Measurements from ENCODE around the gene IL6ST. TPM values are rescaled to one million over a fixed set of nuclear protein-coding genes. Genes with fewer than 3 reads are reported as not detected.

Gene IL6ST
- total RNA-seq, 1 donor from 2014 or later = 32.0 TPM

DNA sequence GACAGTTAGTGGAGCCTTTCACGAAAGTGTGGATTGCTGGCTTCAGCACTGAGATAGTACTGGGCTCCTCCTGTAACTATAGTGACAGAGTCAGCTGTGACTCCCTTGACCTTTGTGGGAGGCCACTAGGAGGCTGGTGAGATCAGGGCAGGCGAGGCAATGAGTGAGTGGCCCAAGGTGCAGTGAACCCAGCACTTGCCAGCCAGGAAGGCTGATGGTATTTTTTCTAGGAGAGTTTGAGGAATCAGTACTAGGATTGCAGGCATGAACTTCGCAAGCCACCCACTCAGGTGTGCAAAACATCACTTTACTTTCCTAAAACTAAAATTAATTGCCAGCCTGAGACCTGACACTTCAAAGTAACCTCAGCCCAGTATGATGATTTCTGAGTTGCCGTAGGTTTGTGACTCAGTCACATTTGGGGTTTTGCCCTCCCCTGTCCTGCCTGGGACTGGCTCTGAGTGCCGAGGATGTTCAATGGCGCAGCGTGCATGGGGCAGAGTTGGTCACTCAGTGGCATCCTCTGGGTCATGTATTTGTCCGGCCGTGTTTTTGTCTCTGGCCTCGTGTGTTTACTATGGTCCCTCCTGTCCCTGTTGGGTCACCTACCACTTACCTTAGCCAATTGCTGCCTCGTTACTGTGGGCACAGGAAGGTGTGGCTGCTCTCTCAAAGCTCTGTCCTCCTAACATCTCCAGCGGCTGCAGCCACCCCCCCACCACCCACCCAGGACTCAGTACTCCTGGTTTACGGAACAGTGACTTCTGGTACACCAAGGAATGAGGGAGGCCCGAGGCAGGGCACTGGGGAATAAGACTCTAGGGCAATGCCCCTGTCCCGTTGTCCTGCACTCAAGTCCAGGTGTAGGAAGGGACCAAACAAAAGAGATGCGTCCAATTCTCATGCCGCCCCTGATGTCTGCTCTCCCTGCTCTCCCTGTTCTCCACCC is 76.4 kb downstream of the IL6ST start:
- no peak for DNase-seq

DNA sequence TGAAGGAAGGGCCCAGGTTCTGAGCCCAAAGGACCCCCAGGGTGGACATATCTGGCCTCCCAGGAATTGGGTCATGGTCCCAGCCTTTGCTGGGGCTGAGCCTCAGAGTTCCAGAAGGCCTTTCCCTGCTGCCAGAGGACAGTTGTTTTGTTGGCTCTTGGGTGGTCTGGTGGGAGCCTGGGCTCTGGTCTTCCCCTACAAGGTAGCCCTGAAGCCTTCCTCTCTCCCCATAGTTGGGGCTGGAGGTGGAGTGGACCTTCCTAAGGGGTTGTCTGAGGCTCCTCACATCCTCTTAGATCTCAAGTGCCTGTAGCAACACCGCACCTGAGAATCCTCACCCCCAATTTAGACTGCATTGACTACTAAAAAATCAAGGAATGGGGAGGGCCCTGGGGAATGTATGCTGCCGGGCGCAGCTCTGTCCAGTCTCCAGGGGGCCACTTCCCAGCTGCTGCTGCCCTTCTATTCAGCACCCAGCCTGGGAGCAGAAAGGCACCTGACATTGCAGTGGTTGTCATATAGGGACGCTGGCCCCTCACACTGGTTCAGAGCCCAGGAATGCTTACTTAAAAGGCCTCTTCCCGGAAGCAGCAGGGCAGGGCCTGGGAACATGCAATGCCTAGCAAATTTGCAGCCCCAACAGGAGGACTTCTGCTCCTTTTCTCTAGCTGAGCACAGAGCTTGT is 77.2 kb downstream of the IL6ST start:
- DNase-seq = no peak

DNA sequence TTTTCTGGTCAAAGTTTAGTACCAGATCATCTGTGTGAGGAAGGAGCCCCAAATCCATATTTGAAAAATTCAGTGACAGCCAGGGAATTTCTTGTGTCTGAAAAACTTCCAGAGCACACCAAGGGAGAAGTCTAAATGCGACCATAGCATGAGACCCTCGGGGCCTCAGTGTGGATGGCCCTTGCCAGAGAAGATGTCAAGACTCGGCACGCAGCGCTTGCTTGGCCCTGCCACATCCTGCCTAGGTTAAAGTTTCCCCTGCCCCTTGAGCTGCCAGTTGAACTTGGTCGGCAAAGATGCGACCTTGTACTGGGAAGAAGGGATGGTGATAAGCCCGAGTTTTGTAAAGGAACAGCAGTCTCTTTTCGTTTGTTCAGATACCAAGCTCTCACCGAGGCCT is 77.8 kb downstream of the IL6ST start:
- DNase-seq = no peak

DNA sequence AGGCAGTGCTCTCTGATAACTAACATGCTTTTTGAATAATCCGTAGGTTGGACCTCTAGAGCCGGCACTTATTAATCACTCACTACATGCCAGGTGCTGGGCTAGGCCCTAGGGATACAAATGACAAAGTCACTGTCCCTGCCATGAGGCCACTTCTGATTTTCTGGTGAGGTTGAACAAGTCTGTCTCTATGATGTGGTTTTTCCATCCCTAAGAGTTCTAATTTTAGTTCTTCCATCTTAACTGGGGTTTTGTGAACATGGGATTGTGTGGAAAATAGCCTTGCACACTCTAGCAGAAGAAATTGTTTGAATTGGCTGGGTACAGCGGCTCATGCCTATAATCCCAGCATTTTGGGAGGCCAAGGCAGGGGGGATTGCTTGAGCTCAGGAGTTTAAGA is 79.0 kb downstream of the IL6ST start:
- DNase-seq = no peak

DNA sequence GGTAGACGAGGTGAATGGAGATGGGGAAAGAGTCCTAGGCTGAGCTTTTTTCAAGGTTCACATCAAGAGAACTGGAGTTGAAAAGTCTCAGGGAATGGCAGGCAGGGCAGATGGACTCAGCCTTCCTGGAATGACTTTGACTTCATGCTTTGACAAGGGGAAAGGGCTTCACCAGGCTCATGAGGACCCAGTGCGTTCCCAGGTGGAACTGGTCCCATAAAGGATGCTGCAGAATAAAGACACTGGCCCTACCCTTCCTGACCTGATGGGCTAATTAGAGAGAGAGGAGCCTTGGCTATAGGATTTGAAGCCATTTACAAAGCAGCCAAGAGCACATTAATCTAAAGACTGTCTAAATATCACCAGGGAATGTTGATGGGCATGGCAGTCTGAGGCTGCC is 79.8 kb downstream of the IL6ST start:
- no peak for DNase-seq

DNA sequence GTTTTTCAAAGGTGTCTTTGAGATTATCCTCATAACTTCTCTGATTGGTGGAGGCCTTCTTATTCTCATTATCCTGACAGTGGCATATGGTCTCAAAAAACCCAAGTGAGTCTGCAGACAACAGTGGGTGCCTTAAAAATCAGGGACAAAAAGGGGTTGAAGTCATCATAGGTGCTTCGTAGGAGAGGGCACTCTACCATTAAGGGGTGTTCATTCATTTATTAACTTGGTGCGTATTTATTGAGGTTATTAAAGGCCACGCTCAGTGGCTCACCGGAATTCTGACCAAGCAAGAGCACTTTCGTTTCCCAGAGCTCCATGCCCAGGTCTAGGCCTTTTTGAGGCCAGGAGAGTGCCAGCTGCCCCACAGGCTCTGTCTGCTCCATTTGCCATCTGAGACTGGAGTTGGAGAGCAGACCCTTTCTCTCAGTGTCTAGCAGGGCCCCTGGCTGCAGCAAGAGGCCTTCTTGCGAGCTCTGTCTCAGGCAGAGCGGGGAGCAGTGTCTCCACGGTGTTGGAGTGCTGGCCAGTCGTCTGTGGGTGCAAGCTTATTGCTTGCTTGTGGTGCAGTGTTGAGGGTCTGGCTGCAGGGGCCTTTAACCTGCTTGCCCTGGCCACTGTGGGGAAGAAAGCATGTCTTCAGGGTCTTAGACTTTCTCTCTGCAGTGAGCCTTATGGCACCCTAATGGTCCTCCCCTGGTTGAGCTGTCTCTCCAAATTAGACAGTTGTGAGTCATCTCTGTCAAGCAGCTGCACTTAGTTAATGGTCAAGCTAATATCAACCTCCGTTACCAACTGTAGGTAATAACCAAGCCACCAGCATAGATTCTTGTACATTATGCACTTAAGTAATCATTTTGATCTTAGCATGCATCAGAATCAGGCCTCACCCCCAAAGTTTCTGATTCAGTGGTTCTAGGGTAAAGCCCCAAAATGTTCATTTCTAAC is 81.0 kb downstream of the IL6ST start:
- DNase-seq = no peak

DNA sequence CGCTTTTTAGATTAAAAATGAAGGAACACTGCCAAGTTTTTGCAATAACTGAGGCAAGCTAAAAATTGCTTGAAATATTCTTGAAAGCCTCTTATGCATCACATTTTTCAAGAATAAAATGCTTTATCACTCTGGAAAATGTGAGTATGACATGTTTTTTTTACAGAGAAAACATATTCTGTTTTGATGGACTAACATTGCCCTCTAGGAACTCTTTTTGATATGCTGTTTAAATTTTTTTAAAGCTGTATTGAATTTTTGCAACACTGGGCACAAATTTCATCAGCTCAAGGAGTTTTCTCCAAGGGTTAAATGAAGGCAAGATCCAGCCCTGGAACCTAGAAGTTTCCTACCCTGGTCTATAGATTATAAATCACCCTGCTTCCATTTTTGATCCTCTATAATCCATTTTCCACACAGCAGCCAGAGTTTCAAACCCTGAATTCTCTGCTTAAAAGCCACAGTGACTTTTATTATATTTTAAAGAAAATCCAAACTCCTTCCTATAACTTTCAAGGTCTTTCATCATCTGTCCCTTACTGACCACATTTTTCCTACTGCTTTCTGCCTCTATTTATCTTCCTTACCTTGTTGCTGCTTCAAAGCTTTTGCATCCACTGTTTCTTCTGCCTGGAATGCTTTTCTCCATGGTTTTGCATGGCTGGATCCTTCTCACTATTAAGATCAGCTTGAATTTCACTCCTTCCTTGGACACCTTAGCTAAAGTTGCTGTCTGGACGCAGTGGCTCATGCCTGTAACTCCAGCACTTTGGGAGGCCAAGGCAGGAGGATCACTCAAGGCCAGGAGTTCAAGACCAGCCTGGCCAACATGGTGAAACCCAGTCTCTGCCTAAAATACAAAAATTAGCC is 82.7 kb downstream of the IL6ST start:
- no peak for DNase-seq

DNA sequence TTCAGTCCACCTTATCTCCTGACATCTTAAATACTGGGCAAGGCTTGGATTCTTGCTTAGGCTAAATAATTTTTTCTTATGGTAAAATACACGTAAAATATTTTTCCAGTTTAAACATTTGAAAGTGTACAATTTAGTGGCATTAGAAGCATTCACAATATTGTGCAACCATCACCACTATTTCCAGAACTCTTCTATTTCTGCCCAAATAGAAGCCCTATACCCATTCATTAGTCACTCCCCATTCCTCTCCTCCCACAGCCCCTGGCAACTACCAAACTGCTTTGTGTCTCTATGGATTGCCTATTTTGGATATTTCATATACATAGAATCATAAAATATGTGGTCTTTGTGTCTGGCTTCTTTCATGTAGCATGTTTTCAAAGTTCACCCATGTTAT is 86.0 kb downstream of the IL6ST start:
- no peak for DNase-seq

DNA sequence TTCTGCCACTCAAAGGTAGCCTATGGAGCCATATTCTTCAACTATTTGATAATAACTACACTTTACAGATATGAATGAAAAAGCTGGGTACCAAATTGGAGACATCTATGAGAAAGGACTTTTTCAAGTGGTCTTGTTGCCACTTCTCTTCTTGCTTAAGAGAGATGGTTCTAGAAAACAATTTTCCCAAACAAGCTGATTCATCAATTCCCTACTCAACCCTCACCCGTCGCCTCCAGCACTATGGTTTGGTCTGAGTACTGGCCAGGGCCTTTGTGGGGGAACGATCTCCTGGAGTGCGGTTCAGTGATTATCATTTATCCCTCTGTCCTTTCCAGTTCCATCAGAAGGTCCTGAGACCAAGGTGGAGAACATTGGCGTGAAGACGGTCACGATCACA is 86.8 kb downstream of the IL6ST start:
- no peak for DNase-seq

DNA sequence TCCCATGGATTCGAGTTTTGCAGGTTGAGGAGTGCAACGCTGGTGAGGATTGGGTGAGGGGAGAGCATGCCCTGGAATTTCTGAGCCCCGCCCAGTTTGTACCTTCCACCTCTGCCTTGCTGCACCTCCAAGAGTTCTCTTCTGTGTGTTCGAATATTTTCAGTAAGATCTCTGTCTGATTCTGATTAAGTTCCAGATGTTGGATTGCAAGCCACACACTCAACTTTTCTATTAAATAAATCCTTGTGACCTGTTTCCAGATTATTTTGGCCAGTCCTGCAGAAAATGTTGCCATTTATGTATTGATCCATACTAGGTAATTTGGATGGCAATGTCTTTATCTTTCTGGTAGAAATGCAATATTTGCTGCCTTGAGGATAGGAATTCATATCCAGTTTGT is 89.5 kb downstream of the IL6ST start:
- no peak for DNase-seq

DNA sequence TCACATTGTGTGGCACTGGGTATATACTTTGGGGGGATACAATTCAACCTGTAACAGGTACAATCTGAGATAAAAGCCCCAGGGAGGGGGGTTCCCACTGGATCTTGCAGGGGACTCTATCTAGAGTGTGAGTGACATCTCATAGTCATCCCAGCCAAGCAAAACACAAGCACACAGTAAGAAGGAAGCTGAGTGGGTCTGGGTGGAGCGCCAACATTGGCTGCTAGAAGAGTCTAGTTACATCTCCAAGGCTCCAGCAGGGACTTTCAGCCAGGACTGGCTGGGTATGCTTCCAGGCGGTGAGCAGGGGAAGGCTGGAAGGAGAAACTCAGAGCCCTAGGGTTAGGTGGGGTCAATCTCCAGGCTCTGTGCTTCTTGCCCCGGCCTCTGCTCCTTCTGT is 90.6 kb downstream of the IL6ST start:
- DNase-seq = no peak

DNA sequence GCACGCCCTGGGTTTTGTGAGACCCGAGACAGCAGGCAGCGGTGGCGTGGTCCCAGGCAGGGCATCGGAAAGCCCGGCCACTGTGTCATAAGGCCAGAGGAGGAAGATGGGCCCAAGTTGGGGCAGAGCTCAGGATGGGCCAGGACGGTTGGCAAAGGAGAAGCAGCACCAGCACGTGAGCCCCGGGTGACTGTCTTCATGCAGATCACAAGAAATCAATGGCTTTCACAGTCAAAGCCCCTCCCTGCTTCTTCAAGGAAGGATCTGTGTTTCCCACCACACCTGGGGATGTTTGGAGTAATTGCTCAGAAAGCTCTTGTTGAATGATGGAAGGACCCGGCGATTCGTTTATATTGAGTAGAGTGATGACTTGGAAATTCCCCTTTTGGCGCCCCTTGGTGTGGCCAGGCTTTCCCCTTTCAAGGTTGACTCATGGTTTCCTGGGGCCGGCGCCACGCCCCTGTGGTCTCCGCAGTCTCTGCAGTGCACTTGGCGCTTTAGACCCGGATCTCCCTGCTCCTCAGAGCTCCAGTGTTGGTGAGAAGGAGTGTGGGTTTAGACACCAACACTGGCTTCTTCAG is 91.6 kb downstream of the IL6ST start:
- DNase-seq = no peak

DNA sequence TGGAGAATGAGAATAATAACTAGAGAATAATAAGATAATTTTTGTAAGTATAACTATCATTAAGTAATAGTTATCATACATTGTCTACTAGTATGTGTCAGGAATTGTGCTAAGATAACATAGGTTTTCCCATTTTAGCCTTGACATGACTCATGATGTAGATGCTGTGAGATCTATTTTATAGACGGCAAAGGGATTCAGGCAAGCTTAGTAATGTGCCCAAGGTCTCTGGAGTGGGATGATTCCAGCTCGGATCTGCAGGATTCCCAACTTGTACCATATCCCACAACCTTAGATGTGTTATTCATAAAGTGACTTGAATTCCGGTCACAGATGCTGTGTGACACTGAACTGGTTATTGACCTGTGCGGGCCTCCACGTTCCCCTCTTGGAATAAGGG is 92.1 kb downstream of the IL6ST start:
- DNase-seq = no peak

DNA sequence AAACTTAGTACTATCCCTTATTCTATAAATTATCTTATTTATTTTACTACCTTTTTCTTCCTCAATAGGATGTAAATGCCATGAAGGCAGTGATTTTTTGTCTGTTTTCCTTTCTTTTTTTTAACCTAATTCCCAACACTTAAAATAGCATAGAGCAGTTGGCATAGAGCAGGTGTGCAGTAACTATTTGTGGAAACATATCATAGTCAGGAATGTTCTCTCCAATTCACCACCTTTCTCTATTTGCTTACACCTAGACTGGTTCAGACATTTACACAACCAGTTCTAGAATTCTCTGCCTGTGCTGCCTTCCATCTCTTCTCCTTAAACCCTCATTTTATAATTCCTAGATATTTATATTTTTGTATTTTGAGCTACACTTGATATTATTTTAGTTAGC is 94.0 kb downstream of the IL6ST start:
- no peak for DNase-seq

DNA sequence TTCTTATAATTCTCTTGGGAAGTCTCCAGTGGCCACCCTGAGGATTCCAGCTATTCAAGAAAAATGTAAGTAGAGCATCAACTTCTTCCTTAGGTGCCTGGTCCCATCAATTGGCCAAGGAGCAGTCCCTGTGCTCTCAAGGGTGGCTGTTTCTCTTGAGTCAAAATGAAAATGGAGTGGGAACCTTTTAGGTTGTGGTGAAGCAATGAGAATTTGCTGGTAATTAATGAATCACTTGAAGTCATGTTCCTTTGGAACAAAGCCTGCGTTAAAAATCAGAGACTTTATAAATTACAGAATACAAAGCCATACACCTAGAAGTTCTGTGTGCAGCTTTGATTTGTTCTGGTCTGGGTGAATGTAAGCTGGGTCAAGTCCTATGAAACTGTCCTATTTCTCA is 94.7 kb downstream of the IL6ST start:
- DNase-seq = no peak

DNA sequence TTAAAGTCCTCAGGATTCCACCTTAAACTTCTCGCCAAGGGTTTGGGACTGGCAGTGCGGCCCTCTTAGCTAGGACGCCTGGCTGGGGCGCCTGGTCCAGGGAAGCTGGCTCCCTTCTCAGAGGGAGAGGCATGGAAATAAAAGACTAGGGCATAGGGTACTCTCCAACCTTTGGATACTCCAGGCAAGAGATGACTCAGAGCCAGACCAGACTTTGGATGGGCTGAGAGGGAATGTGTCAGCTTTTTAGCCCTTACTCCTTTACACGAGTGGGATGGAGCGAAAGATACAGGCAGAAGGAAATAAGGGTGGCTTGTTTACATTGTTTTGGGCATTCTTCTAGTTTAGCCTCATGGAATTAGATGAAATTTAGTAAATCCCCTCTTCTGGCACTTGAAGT is 95.4 kb downstream of the IL6ST start:
- no peak for DNase-seq

DNA sequence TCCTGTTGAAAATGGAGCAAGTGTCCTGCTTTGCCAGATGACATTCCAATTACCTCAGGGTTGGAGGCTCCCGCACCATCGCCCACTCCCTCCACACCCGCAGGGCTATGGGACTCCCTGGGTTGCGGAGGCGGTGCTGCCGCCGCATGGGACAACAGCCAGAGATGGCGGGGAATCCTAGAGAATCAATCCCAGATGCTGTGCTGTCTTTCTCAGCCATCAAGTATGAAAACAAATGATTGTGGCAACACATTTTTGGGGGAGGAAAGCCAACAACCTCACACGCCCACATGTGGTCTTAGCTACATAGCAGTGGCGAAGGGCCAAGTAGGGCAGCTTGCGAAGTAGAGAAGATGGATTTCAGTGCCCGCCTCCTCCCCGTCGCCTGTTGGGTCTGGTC is 96.9 kb downstream of the IL6ST start:
- DNase-seq = no peak

DNA sequence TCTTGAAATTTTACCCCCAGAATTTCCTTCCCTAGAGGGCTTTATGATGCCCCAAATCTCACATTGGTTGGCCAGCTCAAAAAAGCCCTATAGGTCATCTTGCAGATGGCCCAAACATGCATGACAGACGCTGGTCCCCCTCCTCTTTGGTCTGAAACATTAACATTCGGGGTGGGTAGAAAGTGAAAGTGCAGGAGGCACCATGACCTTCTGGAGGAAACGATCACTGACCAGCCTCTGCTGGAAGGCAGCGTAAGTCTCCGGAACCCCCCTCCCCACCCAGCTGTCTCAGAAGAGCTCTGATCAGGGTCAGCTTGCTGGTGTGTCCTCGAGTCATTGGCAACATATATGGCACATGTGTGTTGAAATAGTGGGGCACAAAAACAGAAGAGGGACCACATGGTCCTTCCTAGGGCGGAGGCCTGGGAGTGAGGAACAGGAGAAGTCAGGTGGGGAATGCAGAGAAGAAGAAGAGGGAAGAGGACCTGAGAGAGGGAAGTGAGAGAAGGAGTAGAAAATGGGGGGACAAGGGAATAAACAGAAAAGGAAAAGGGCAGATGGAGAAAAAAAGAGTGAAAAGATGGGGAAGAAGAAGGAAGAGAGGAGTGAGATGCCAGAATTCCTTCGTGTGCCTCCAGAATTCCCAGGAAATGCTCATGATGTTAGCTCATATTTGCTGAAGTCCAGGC is 97.4 kb downstream of the IL6ST start:
- DNase-seq = no peak

DNA sequence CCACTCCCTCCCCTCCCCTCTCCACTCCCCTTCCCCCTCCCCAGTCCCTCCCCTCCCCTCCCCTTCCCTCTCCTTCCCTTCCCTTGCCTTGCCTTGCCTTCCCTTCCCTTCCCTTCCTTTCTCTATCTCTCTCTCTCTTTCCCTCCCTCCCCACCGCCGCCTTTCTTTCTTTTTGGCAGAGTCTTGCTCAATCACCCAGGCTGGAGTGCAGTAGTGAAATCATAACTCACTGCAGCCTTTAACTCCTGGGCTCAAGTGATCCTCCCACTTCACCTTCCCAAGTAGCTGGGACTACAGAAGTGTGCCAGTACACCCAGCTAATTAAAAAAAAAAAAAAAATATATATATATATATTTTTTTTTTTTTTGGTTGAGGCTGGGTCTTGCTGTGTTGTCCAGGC is 98.1 kb downstream of the IL6ST start:
- no peak for DNase-seq

DNA sequence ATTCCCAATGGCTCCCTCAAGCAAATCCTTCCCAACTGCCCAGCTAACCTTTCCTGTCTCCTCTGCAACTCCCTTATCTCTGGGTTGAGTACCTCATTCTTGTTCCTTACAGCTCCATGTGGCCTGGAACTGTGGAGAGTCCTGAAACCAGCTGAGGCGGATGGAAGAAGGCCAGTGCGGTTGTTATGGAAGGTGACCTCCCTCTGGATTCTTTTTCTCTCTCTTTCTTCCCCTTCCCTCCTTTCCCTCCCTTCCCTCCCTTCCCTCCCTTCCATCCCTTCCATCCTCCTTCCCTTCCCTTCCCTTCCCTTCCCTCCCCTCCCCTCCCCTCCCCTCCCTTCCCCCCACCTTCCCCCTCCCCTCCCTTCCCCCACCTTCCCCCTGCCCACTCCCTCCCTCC is 98.5 kb downstream of the IL6ST start:
- DNase-seq = no peak

DNA sequence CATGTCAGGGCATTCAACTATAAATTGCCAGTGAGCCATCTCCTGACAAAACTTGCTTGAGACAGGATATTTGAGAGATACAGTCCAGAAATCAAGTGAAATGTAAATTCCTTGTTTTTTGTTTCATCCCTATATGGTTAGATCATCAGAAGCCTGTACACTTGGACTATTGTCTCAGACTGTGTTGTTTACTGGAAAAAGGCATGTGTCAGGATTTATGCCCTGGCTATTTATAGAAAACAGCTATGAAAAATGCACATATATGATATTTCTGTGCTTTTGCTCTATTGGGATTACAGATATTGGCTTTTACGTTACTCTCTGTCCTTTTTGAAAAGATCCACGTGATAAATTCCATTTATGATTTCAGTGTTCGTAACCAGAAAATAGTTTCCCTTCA is 99.4 kb downstream of the IL6ST start:
- no peak for DNase-seq
